ENCODE results near the gene WFIKKN1. TPM values are rescaled to one million over a fixed set of nuclear protein-coding genes. Genes with fewer than 3 reads are reported as not detected.

WFIKKN1 gene
- total and polyA plus RNA-seq, 5 donors = 0.15 to 0.70 (median 0.23) TPM

GRCh38 chr16:660459-661183, 29.8 kb downstream of the WFIKKN1 start:
- ATAC-seq = peak; percentile 78 to 85
- H3K4me3 ChIP-seq (ENCODE audit: low read length) = no peak overlapping the region
- peak overlapping the region; percentile 39 for H3K27ac ChIP-seq (ENCODE audit: low read length)
- H3K27me3 ChIP-seq (ENCODE audit: control insufficient read depth, insufficient read depth) = no peaks in the 10 kb centered on the region
- H3K9me3 ChIP-seq (ENCODE audit: control insufficient read depth, low read length) = no peaks in the 10 kb centered on the region
- 24% methylated on average over 40 of the region's 43 CpGs for WGBS
- intact Hi-C loops (cut with DNase I) = loop anchor here in 3 of 4 donors (5.0 to 10.0 kb wide), 3 partner anchors 73 to 266 kb away; partner anchors contain the start of gene NME4 (in 1 of the 3)
- no peaks in the 10 kb centered on the region for H3K4me1 ChIP-seq (ENCODE audit: control insufficient read depth, insufficient read depth, low read length)
- DNase-seq = peak; percentile 88 to 96 (median 95)

GRCh38 chr16:661184-661821, 30.5 kb downstream of the WFIKKN1 start:
- H3K27ac ChIP-seq (ENCODE audit: low read length) = no peak overlapping the region
- no peaks in the 10 kb centered on the region for H3K4me1 ChIP-seq (ENCODE audit: control insufficient read depth, insufficient read depth, low read length)
- DNase-seq (no peak), ATAC-seq (peak; percentile 2 to 4)
- H3K4me3 ChIP-seq (ENCODE audit: low read length) = no peak overlapping the region
- H3K9me3 ChIP-seq (ENCODE audit: control insufficient read depth, low read length) = no peaks in the 10 kb centered on the region
- H3K27me3 ChIP-seq (ENCODE audit: control insufficient read depth, insufficient read depth) = no peaks in the 10 kb centered on the region
- intact Hi-C loops (cut with DNase I) = loop anchor here in 3 of 4 donors (5.0 to 10.0 kb wide), 3 partner anchors 74 to 267 kb away; partner anchors contain the start of gene NME4 (in 1 of the 3)
- WGBS = 61% methylated on average over 35 of the region's 35 CpGs

DNA sequence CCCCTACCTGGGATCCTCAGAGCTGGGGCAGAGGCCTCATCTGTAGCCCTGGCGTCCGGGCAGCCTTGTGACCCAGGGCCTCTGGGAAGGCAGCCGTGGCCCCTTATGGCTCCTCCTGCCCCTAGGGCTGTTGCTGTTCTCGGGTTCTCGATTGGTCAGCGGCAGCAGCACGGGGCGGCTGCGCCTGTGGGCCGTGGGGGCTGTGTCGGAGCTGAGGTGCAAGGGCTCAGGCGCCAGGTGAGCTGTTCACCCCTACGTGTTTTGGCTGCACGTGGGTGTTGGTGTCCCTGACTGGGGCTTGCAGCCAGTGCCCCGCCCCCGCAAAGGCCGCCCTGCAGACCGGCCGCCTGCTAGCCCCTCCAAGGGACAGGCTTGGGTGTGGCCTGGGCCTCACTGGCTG, 31.3 kb downstream of the WFIKKN1 start:
- ATAC-seq (no peak), DNase-seq (no peak)
- 95% methylated on average over 19 of the region's 19 CpGs for WGBS
- H3K4me1 ChIP-seq (ENCODE audit: control insufficient read depth, insufficient read depth, low read length) = no peaks in the 10 kb centered on the region
- no peaks in the 10 kb centered on the region for H3K9me3 ChIP-seq (ENCODE audit: control insufficient read depth, low read length)
- intact Hi-C loops (cut with DNase I) = loop anchor here in 3 of 4 donors (5.0 to 10.0 kb wide), 3 partner anchors 75 to 267 kb away; partner anchors contain the start of gene NME4 (in 1 of the 3)
- no peaks in the 10 kb centered on the region for H3K27me3 ChIP-seq (ENCODE audit: control insufficient read depth, insufficient read depth)
- no peak overlapping the region for H3K27ac ChIP-seq (ENCODE audit: low read length)
- no peak overlapping the region for H3K4me3 ChIP-seq (ENCODE audit: low read length)

DNA sequence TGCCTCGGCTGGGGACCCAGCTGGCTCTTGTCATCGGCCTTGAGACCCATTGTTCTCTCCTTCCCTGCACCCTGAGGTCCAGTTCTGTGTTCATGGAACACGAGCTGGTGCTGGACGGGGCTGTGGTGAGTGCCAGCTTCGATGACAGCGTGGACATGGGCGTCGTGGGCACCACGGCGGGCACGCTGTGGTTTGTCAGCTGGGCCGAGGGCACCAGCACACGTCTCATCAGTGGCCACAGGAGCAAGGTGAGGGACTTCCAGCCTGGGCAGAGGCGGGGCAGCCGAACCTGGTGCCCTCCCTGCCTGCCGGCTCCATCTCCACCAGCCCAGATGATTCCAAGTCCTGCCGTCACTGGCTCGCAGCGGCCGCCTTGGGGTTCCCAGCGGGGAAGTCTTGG, 31.8 kb downstream of the WFIKKN1 start:
- no peak for DNase-seq
- intact Hi-C loops (cut with DNase I) = loop anchor here in 3 of 4 donors (5.0 to 10.0 kb wide), 3 partner anchors 75 to 268 kb away; partner anchors contain the start of gene NME4 (in 1 of the 3)
- no peak for ATAC-seq
- H3K4me3 ChIP-seq (ENCODE audit: low read length) = no peak overlapping the region
- H3K27me3 ChIP-seq (ENCODE audit: control insufficient read depth, insufficient read depth) = no peaks in the 10 kb centered on the region
- no peak overlapping the region for H3K27ac ChIP-seq (ENCODE audit: low read length)
- H3K4me1 ChIP-seq (ENCODE audit: control insufficient read depth, insufficient read depth, low read length) = no peaks in the 10 kb centered on the region
- H3K9me3 ChIP-seq (ENCODE audit: control insufficient read depth, low read length) = no peaks in the 10 kb centered on the region
- 94% methylated on average over 21 of the region's 21 CpGs for WGBS

- Histone ChIP-seq H3K27ac (ENCODE audit: low read length) (no peak overlapping the region), H3K4me1 (ENCODE audit: control insufficient read depth, insufficient read depth, low read length) (peaks cover 3% of the 10 kb centered on the region), H3K27me3 (ENCODE audit: control insufficient read depth, insufficient read depth) (no peaks in the 10 kb centered on the region), H3K9me3 (ENCODE audit: control insufficient read depth, low read length) (no peaks in the 10 kb centered on the region), H3K4me3 (ENCODE audit: low read length) (no peak overlapping the region)
- DNase-seq (no peak), ATAC-seq (no peak)
- WGBS = 86% methylated on average over 13 of the region's 13 CpGs
- intact Hi-C loops (cut with DNase I) = loop anchor here in 2 of 4 donors (10.0 kb wide), 2 partner anchors 82 to 272 kb away; partner anchors contain the start of gene NME4 (in 1 of the 2)
Observed at GRCh38 chr16:666572-666971, 35.8 kb downstream of the WFIKKN1 start.

DNA sequence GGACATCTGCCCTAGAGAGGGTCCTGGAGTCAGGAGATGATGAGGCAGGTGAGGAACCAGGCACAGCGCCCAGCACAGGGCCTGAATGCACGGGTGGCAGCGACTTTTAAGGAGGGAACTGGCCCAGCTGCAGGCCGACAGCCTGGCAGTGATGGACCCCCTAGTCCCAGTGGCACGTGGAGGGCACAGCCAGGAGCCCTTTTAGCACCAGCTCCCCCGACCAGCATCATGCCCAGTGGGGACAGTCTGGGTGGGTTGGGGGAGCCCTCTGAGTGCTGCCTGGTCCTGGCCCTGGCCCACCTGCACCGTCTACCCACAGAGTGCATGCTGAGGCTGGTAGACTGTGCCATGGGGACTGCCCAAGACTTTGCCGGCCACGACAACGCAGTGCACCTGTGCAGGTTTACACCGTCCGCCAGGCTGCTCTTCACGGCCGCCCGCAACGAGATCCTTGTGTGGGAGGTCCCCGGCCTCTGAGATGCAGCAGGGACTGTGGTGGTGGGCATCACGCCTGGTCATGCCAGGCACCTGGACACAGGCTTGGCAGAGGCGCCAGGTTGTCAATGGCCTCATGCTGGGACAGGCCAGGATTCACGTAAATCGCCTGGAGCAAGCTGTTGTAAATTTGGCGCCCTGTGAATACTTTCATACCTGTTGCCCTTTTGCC, 36.5 kb downstream of the WFIKKN1 start:
- Histone ChIP-seq H3K4me1 (ENCODE audit: control insufficient read depth, insufficient read depth, low read length) (peaks cover 3% of the 10 kb centered on the region), H3K27ac (ENCODE audit: low read length) (peak overlapping the region; percentile 22), H3K4me3 (ENCODE audit: low read length) (no peak overlapping the region), H3K9me3 (ENCODE audit: control insufficient read depth, low read length) (no peaks in the 10 kb centered on the region), H3K27me3 (ENCODE audit: control insufficient read depth, insufficient read depth) (no peaks in the 10 kb centered on the region)
- intact Hi-C loops (cut with DNase I) = loop anchor here in 2 of 4 donors (10.0 kb wide), 2 partner anchors 82 to 272 kb away; partner anchors contain the start of gene NME4 (in 1 of the 2)
- ATAC-seq (no peak), DNase-seq (no peak)
- 83% methylated on average over 22 of the region's 22 CpGs for WGBS

DNA sequence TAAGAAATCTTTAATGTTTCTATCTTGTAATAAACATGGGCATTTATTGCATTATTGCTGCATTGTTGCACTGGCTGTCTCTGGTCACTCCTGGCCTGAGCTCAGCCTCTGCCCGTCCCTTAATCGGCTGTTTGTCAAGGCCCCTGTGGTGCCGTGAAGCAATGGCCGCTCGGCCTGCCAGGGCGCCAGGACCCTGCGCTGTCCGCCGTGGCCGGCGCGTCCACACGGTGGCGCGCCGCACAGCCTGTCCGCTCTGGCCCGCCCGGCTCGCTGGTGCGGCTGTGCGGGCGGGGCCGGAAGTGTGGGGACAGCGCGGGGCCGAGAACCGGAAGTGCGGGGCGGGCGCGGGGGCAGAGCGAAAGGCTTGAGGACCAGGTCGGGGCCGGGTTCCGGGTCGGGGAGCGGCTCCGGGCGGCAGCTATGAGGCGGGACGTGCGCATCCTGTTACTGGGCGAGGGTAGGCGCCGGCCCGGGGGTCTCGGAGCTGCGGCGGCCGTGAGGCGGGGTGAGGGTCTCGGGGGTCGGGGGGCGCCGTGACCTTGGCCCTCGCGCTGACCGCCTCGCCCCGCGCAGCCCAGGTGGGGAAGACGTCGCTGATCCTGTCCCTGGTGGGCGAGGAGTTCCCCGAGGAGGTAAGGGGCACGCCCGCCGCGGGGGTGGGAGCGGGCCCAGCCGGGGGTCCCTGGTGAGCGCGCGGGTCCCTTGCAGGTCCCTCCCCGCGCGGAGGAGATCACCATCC, 37.2 kb downstream of the WFIKKN1 start, which contains the start of gene RHOT2:
Gene RHOT2, plus strand, starts transcription at position 353 of the 739 bp plus-strand sequence. Its CDS starts 68 bp downstream, at position 421.
- no peaks in the 10 kb centered on the region for H3K27me3 ChIP-seq (ENCODE audit: control insufficient read depth, insufficient read depth)
- DNase-seq = peak; percentile 94 to 98 (median 98)
- intact Hi-C loops (cut with DNase I) = loop anchor here in 2 of 4 donors (10.0 kb wide), 2 partner anchors 83 to 273 kb away; partner anchors contain the start of gene NME4 (in 1 of the 2)
- no peaks in the 10 kb centered on the region for H3K9me3 ChIP-seq (ENCODE audit: control insufficient read depth, low read length)
- under 1% methylated on average over 78 of the region's 78 CpGs for WGBS
- peak within 1 kb of the TSS; percentile 89 for H3K4me3 ChIP-seq (ENCODE audit: low read length)
- ATAC-seq = peak; percentile 88 to 90
- peaks cover 3% of the 10 kb centered on the region for H3K4me1 ChIP-seq (ENCODE audit: control insufficient read depth, insufficient read depth, low read length)
- peak within 1 kb of the TSS; percentile 58 for H3K27ac ChIP-seq (ENCODE audit: low read length)

GRCh38 chr16:668519-669171, 37.9 kb downstream of the WFIKKN1 start:
- no peaks in the 10 kb centered on the region for H3K27me3 ChIP-seq (ENCODE audit: control insufficient read depth, insufficient read depth)
- 7% methylated on average over 50 of the region's 50 CpGs for WGBS
- peak; percentile 1 to 2 for ATAC-seq

GRCh38 chr16:669666-670065, 38.9 kb downstream of the WFIKKN1 start:
- no peak for ATAC-seq
- H3K27me3 ChIP-seq (ENCODE audit: control insufficient read depth, insufficient read depth) = no peaks in the 10 kb centered on the region
- H3K9me3 ChIP-seq (ENCODE audit: control insufficient read depth, low read length) = no peaks in the 10 kb centered on the region
- DNase-seq = no peak
- no peak overlapping the region for H3K4me3 ChIP-seq (ENCODE audit: low read length)
- 96% methylated on average over 13 of the region's 13 CpGs for WGBS
- H3K27ac ChIP-seq (ENCODE audit: low read length) = no peak overlapping the region
- H3K4me1 ChIP-seq (ENCODE audit: control insufficient read depth, insufficient read depth, low read length) = peaks cover 3% of the 10 kb centered on the region
- intact Hi-C loops (cut with DNase I) = loop anchor here in 2 of 4 donors (10.0 kb wide), 2 partner anchors 85 to 275 kb away; partner anchors contain the start of gene NME4 (in 1 of the 2)

More at GRCh38 chr16:668519-669171, 37.9 kb downstream of the WFIKKN1 start:
- peak overlapping the region; percentile 89 for H3K4me3 ChIP-seq (ENCODE audit: low read length)
- H3K4me1 ChIP-seq (ENCODE audit: control insufficient read depth, insufficient read depth, low read length) = peaks cover 3% of the 10 kb centered on the region
- intact Hi-C loops (cut with DNase I) = loop anchor here in 2 of 4 donors (10.0 kb wide), 2 partner anchors 84 to 274 kb away; partner anchors contain the start of gene NME4 (in 1 of the 2)
- H3K27ac ChIP-seq (ENCODE audit: low read length) = peak overlapping the region; percentile 58
- no peak for DNase-seq
- H3K9me3 ChIP-seq (ENCODE audit: control insufficient read depth, low read length) = no peaks in the 10 kb centered on the region
